ENCODE measurements around the gene MACROD2. TPM values are rescaled to one million over a fixed set of nuclear protein-coding genes. Genes with fewer than 3 reads are reported as not detected.

Gene MACROD2
- total and polyA plus RNA-seq, 2 of the 4 experiments (the other 2 are of a cell fraction), result not detected

GRCh38 chr20:15449061-15449460 is 1453.7 kb downstream of the MACROD2 start:
- Histone ChIP-seq H4K8ac (ENCODE audit: low read depth in 2 of 2, low read length in 2 of 2) (no peak overlapping the region), H3K18ac (ENCODE audit: low read depth, low read length) (no peak overlapping the region), H3K9ac (ENCODE audit: low read depth, low read length) (no peak overlapping the region), H2BK120ac (ENCODE audit: low read depth, low read length) (no peak overlapping the region), H2BK20ac (ENCODE audit: low read depth, low read length) (no peak overlapping the region), H4K5ac (ENCODE audit: low read depth, low read length) (no peak overlapping the region), H3K36me3 (ENCODE audit: control insufficient read depth, insufficient read depth, low read length) (no peaks in the 10 kb centered on the region), H3K56ac (ENCODE audit: extremely low read depth, insufficient read depth, low read length) (no peak overlapping the region), H2AFZ (replicated peaks; ENCODE audit: low read length, poor library complexity) (no peak overlapping the region), H4K20me1 (ENCODE audit: insufficient read depth, low read length) (no peaks in the 10 kb centered on the region), H3K27me3 (ENCODE audit: control insufficient read depth, insufficient read depth, low read length) (no peaks in the 10 kb centered on the region), H3K4me3 (ENCODE audit: insufficient read depth, low read depth, low read length) (no peak overlapping the region), H2AK9ac (replicated peaks; ENCODE audit: low read depth, low read length, poor library complexity) (no peak overlapping the region), H3K9me1 (ENCODE audit: insufficient read depth, low read length) (no peaks in the 10 kb centered on the region), H3K4ac (ENCODE audit: low read depth, low read length) (no peak overlapping the region), H2BK5ac (ENCODE audit: low read depth, low read length, poor library complexity, severe bottlenecking) (no peak overlapping the region), H4K91ac (ENCODE audit: insufficient read depth, low read depth, low read length) (no peak overlapping the region), H3K79me1 (ENCODE audit: low read depth in 1 of 2, low read length in 2 of 2) (no peaks in the 10 kb centered on the region), H3K14ac (replicated peaks; ENCODE audit: low read depth, low read length) (no peak overlapping the region), H3K4me1 (ENCODE audit: control insufficient read depth, insufficient read depth, low read length) (no peaks in the 10 kb centered on the region), H2BK15ac (ENCODE audit: low read depth, low read length) (no peak overlapping the region), H3K23ac (ENCODE audit: low read depth, low read length) (no peak overlapping the region), H3K4me2 (ENCODE audit: low read depth, low read length) (no peak overlapping the region), H3K9me3 (ENCODE audit: control insufficient read depth, insufficient read depth, low read length) (peaks cover 2% of the 10 kb centered on the region; the same call in 1 of the 2 replicates), H2AK5ac (ENCODE audit: low read depth, low read length) (no peak overlapping the region), H3K27ac (ENCODE audit: insufficient read depth, low read length) (no peak overlapping the region)
- intact Hi-C loops (cut with micrococcal nuclease) (no loop called here), in situ Hi-C loops (cut with MboI; ENCODE audit: low sequenced_read_pairs) (no loop called here), dilution Hi-C loops (cut with HindIII; ENCODE audit: low sequenced_read_pairs, unreplicated experiment) (no loop called here)
- ATAC-seq (ENCODE audit: low read depth), result no peak
- no CpG with 5 or more reads among the region's 4 CpGs for WGBS, 2 experiments (ENCODE audit: extremely low coverage in 2 of 2, insufficient read length in 1 of 2)
- ChIA-PET CTCF (interaction anchor here (0.6 kb wide), 1 partner anchor 9 kb away, joined by 3 read pairs; no protein-coding TSS in a partner anchor), POLR2A (ENCODE audit: unreplicated experiment) (no interaction called here)
- no TSS peak for BruUV-seq (replicated peaks)
- TF ChIP-seq RCOR1 (IDR thresholded peaks at IDR 0.05; ENCODE audit: insufficient replicate concordance, low read length) (no peak), CTCF (conservative IDR thresholded peaks at IDR 0.05; ENCODE audit: low read depth, low read length) (no peak), USF2 (IDR thresholded peaks at IDR 0.05; ENCODE audit: low read depth, low read length) (no peak), MXI1 (IDR thresholded peaks at IDR 0.05; ENCODE audit: borderline replicate concordance, low read depth, low read length) (no peak), SMC3 (IDR thresholded peaks at IDR 0.05; ENCODE audit: low read depth, low read length) (no peak), CEBPB (IDR thresholded peaks at IDR 0.05; ENCODE audit: low read depth, low read length) (no peak), NFE2L2 (IDR thresholded peaks at IDR 0.05; ENCODE audit: low read depth, low read length) (no peak)
- DNase-seq, result no peak

Measured in IMR-90 (cell line).